ENCODE results near the gene LRRC73.
A peak's percentile ranks its signal among the peaks of the same experiment; 100 is the strongest.
"Not testable (repeated sequence)": the region's sequence is repeated elsewhere in the genome, so short reads cannot be mapped to it uniquely, and the experiment has no call there.

The LRRC73 gene

DNA sequence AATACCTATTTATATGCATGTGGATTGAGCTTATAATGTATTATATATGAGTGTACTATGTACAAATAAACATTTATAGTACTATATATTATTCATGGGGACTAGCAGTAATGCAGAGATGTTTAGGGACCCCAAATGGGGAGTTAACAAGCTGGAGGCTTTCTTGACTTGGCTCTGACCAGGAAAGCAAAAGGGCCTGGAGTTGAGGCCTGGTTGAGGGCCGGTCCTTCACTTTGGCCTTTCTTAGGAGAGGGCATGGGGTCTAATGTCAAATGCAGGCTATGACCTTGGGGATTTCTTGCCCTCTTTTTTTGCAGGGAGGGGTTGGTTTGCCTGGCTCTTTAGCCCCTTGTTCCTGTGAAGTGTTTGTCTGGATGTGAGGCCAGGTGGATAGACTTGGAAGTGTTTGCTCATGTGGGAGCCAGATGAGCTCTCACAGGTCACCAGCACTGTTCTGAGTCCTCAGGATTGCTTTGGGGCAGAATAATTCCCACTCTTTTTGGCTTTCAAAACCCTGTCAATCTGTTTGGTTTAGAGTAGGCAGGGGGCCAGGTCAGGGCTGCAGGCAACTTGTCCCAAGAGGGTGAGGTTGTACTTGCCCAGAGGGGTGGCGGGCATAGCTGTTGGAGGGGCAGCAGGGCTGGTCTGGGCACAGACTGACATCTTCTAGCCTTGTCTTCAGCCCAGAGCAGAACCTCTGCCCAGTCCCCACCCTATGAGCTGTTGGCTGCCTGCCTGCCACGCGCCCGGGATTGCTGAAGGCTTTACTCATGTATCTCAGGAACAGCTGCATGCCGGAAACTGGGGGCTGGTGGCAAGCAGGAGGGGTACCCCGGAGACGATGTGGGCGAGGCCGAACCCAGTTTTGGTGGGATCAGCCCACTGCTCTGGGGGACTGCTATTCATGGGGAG lies 18.1 kb downstream of the LRRC73 start:
- no peak for DNase-seq

DNA sequence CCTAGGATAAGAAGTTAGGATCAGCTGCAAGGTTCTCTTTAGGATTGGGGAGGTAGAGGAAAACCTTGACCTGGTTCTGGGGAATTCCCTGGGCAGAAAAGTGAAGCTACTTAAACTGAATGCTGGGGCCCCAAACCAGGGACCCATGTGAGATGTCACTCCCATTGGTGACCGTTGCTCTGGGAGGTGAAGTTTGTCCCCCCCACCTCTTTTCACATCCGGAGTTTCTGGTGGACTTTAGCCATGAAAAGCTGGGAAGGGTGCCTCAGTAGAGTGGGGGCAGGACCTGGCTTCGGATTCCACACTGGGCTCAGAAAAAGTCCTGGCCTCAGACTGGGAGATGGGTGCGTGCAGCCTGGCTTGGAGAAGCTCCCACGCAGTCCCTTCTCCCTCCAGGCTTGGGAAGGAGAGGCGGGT lies 19.6 kb downstream of the LRRC73 start:
- DNase-seq: no peak

GRCh38 chr6:43489277-43490072 lies 20.7 kb downstream of the LRRC73 start:
- DNase-seq: no peak

DNA sequence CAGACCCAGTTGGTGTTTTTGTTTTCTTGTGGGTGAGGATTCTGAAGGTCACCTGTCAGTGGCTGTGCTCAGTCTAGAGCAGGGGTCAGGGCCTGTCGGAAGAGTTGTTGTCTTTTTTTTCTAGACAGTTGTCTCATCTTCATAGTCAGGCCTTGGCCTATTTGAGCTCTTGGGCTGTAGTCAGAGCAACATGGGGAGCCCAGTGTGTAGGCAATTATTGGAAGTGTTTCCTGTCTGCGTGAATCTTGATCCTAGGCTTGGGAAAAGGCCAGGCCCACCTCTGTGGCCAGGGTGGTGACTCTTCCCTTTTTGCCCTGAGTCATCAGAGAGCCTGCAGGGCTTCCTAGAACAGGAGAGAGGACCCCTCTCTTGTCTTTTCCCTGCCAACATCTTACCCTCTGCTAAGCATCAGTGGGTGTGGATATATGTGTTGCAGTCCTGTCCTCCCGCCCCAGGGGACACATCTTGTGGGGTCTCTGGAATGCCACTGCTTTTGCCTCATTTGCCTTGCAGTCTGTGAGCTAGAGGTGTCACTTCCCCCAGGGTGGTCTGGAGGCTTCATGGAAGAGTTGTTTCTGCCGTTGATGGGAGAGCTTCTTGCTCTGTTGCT lies 21.4 kb downstream of the LRRC73 start:
- no peak for DNase-seq

- no peak for DNase-seq
These were observed 28.4 kb downstream of the LRRC73 start for GRCh38 chr6:43481591-43482236.

- no peak for DNase-seq
These were observed 29.1 kb downstream of the LRRC73 start for GRCh38 chr6:43481075-43481474.

GRCh38 chr6:43478008-43478372 lies 32.2 kb downstream of the LRRC73 start:
- DNase-seq: no peak

DNA sequence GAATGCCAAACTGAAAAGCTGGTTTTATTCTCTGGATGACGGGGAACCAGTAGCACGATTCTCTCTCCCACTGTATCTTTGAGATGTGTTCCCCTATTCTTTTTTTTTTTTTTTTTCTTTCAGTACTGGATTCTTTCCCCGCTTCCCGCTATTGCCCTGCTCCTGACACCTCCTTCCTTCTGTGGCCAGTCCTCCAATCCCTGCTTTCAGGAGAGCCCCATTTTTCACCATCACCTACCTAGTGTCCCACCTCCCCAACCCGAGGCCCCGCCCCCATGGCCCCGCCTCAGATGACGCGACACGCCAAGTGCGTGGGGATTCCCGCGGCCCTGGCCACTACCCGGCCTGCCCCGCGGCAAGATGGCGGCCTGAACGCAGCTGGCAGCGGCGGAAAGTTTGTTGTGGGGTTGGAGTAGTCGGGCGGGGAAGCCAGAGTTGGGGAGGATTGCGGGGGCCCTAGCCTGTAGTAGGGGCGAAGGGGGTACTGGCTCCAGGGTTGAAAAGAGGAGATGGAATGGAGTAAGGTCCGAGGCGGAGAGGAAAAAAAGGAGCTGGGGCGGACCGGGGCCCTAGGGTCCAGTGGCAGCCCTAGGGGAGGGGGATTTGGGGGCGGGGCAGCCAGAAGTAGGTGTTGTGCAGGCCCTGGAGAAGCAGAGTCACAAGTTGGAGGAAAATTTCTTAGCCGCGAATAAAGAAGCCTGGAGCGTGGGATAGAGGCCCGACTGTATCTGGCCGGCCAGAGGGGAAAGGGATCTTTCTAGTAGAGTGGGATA lies 32.7 kb downstream of the LRRC73 start, which contains the start of gene TJAP1:
TJAP1 (plus strand) TSS at position 336 of the 773 bp plus-strand sequence. CDS start 21,432 bp downstream, outside the sequence.
- peak; percentile 99 for DNase-seq

DNA sequence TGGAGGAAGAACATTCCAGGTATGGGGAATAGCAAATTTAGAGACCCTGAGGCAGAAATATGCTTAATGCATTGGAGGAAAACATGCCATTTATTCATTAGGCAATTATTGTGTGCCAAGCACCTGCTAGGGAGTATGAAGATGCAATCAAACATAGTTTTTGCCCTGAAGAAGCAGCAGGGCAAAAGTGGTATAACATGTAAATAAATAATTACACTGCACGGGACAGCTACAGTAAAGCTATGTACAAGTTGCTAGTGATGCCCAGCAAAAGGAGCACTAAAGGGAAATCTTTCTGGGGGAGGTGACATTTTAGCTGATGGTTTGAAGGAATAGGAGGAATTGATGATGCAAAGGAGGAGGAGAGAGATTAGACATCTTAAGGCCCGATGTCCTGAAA lies 33.4 kb downstream of the LRRC73 start:
- no peak for DNase-seq

- DNase-seq: no peak
These were observed 34.6 kb downstream of the LRRC73 start for GRCh38 chr6:43475516-43475915.

- DNase-seq: no peak
These were observed 37.6 kb downstream of the LRRC73 start for GRCh38 chr6:43472515-43472914.

DNA sequence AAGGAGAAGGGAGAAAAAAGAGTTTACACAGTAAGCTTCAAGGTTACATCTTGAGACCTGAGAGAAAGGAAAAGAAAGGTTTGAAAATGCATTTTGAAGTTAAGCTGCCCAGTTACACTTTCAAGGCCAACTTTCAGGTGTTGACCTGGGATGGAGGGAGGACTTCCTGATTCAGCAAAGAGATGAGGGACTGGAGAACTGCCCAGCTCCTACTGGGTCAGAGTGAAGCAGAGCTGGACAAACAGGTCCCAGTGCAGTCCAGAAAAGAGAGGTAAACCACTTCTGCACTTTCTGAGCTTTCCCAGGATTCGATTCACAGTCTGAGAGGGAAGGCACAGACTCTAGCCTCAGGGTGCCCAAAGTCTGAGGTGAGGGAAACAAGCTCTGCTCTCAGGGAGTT lies 38.7 kb downstream of the LRRC73 start:
- DNase-seq: no peak

GRCh38 chr6:43469947-43470346 lies 40.2 kb downstream of the LRRC73 start:
- no peak for DNase-seq

DNA sequence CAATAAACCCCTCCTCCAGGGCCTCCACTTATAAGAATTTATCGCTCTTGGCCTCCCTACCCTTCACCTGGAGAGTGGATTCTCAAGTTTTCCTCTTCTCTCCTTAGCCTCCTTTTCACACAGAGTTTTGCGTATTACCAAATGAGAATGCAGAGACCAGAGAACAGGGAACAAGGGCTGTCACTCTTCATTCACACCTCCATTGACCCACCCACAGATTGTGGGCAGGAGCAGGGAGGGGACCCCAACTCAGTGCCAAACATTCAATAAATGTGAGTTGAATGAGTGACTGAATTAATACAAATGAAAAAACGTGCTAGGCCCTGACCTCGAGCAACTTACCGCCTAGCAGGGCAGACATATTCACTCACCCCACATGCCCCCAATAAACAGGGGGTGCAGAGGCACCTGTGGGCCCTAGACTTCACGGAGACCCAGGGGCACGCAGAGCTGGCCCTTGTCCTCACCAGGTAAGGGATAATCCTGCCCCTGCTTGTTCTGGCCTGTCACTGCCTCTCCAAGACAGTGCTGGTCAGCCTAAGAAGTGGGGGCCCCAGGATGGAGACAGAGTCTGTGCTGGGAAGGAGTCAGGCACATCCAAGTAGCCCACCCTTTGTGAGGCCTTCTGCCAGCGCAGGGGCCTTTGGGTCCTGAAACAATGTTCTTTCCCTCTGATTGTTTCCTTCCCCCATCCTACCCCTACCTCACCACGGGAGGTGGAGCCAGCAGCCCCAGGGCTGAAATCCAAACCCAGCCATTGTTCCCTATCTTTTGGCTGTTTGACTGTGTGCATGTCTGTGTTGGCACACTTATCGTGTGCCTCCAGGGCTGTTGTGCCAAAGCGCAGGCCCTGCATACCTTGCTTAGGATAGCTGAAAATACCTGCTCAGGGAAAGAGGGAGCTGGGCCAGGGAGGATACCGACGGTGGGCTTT lies 41.1 kb downstream of the LRRC73 start:
- no peak for DNase-seq

DNA sequence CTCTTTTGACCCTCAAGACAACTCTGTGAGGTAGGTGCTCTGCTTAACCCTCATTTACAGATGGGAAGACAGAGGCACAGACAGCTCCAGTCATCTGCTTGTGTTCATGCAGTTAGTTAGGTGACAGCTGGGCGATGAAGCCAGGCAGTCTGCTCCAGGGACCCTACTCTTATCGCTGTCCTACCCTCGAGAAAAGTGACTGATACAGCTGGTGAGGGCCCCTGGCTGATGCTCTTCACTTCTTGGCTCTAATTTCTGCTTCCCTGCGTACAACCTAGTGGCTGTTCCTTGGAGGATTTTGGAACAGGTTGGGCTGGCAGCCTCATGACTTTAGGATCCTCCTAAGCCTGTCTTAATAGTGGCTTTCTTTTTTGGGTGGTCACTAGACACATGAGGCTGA lies 41.9 kb downstream of the LRRC73 start:
- no peak for DNase-seq

DNA sequence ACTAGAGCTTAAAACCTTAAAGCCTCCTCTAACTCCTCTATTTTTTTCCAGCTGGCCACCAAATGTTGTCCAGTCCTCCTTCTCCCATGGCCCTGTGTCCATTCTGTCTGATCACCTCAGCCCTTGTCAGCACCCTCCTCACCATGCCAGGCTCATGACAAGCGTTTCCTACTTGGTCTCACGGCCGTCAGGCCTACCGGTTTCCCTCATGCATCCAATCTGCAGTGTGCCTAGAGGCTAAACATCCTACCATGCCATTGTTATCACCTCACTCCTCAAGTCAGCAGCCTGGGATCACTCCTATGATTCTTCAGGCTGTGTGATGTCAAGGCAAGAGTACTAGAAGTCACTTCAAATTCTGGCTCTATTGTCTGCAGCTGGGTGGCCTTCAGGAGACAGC lies 42.4 kb downstream of the LRRC73 start:
- DNase-seq: no peak

DNA sequence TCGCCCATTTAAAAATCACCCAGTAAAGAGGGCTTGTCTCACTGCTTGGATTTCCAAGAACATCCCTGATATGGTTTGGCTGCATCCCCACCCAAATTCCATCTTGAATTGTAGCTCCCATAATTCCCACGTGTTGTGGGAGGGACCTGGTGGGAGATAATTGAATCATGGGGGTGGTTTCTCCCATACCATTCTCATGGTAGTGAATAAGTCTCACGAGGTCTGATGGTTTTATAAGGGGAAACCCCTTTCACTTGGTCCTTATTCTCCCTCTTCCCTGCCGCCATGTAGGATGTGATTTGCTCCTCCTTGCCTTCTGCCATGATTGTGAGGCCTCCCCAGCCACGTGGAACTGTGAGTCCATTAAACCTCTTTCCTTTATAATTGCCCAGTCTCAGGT lies 42.9 kb downstream of the LRRC73 start:
- not testable (repeated sequence) for DNase-seq

DNA sequence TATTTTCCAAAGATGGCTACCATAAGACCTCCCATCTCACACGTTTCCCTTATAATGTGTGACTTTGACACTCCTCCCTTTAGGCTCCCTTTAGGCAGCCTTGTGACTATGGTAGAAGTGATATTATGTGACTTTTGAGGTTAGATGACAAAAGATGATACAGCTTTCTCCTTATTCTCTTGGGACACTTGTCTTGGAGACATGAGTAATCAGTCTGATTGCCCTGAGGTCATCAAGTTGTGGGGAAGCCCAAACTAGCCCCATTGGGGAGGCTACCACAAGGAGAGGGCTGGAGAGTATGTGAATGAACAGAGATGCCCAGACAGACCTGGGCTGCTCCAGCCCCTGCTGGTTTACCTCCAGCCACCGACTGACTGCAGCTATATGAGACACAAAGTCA lies 44.2 kb downstream of the LRRC73 start:
- no peak for DNase-seq

GRCh38 chr6:43464337-43464736 lies 45.8 kb downstream of the LRRC73 start:
- DNase-seq: no peak

DNA sequence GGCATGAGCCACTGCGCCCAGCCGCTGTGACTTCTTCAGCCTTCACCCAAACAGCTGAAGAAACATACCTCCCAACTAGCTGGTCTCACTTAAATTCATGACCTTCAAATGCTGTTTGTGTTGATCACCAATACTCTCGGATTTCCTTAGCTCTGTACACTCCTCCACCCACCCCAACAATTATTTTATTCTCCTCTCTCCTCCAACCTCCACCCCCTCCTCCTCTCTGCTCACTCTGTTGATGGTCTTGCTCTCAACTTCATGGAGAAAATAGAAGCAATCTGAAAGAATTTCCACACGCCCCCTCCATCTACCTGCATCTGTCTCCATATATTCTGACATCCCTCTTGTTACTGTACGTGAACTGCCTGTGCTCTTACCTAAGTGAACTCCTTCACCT lies 48.2 kb downstream of the LRRC73 start:
- no peak for DNase-seq

DNA sequence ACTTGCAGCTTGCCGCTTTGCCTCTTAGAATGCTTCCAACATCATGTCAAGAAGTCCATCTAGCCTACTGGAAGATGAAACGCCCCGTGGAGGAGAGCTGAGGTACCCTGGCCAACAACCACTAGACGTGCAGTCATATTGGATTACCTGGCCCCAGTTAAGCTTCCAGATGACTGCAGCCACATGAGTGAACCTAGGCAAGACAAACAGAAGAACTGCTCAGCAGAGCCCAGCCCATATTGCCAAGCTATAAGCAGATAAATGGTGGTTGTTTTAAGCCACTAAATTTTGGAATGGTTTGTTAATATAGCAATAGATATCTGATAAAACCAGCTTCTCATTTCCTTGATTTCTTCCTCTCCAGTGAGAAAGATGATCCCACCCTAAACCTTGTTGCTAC lies 50.1 kb downstream of the LRRC73 start:
- no peak for DNase-seq

Data from stimulated activated CD4-positive, alpha-beta T cell treated with anti-CD3 and anti-CD28 coated beads, Interleukin-12 subunit alpha, Interleukin-12 subunit beta, amount 100 ng/mL, for 4 hours (primary cell).